Measurements from ENCODE around the gene CYP17A1.
A peak's percentile ranks its signal among the peaks of the same experiment; 100 is the strongest.
"Not testable (repeated sequence)": the region's sequence is repeated elsewhere in the genome, so short reads cannot be mapped to it uniquely, and the experiment has no call there.

The CYP17A1 gene

DNA sequence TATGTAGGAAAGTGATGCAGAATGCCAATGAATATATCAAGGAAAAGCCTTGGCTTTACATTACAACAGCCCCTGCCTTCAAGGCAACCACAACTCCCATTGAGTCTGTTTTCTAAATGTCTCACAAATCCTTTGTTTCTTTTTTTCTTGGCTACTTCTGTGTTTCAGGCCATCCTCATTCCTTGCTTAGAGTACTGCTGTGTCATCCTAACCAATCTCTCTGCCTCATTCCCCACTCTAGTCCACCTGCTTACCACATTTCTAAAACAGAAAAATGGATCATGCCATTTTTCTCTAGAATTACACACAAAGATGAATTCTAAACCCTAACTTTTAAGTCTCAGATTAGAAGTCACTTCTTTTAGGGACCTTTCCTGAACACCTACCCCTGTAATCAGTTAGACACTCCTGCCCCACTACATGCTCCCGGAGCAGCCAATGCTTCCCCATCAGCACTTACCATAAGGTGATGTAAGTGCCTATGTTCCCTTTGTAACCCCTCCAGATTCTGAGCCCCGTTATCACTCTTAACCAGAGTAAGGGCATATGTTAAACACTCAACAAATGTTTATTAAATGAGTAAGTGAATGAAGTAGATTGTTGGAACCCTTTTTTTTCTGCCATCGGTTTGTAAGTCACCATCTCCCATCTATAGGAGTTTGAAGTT lies 19.7 kb upstream of the CYP17A1 start:
- peak overlapping the region; percentile 21; the same call in 1 of the 2 replicates for H3K9ac ChIP-seq (ENCODE audit: low read depth, low read length)
- H3K4me1 ChIP-seq (ENCODE audit: insufficient read depth, low read length), result peaks cover 12% of the 10 kb centered on the region
- no peak overlapping the region for H3K4me3 ChIP-seq (ENCODE audit: low read length)
- no peaks in the 10 kb centered on the region for H3K27me3 ChIP-seq (ENCODE audit: insufficient read depth, low read length)
- peaks cover 4% of the 10 kb centered on the region; the same call in 1 of the 2 replicates for H3K36me3 ChIP-seq (ENCODE audit: insufficient read depth, low read length)
- H3K9me3 ChIP-seq (ENCODE audit: insufficient read depth, low read depth, low read length), result no peaks in the 10 kb centered on the region
- H3K27ac ChIP-seq (ENCODE audit: low read depth, low read length), result peak overlapping the region; percentile 3; the same call in 1 of the 2 replicates
- 78% methylated on average over 2 of the region's 3 CpGs for WGBS

DNA sequence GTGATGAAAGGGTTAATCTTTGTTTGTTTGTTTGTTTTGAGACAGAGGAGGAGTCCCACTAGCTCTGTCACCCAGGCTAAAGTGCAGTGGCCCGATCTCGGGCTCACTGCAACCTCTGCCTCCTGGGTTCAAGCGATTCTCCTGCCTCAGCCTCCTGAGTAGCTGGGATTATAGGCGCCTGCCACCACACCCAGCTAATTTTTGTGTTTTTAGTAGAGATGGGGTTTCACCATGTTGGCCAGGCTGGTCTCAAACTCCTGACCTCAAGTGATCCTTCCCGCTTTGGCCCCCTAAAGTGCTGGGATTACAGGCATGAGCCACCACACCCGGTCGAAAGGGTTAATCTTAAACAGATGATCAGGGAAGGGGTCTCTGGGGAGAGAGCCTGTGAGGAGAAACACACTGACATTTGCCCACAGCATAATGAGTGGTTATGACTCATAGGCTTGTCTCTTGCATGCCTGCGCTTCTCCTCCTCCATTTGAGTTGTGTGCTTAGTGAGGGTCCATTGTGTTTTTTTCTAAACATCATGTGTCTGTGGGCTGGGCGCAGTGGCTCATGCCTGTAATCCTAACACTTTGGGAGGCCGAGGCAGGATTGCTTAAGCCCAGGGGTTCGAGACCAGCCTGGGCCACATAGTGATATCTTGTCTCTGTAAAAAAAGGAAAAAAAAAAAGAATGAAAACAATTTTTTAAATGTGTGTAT lies 18.7 kb upstream of the CYP17A1 start:
- H3K9me3 ChIP-seq (ENCODE audit: insufficient read depth, low read depth, low read length); H3K27ac ChIP-seq (ENCODE audit: low read depth, low read length); H3K27me3 ChIP-seq (ENCODE audit: insufficient read depth, low read length); H3K9ac ChIP-seq (ENCODE audit: low read depth, low read length); H3K36me3 ChIP-seq (ENCODE audit: insufficient read depth, low read length); H3K4me3 ChIP-seq (ENCODE audit: low read length): not testable (repeated sequence)
- 62% methylated on average over 10 of the region's 11 CpGs for WGBS
- peaks cover 12% of the 10 kb centered on the region for H3K4me1 ChIP-seq (ENCODE audit: insufficient read depth, low read length)

DNA sequence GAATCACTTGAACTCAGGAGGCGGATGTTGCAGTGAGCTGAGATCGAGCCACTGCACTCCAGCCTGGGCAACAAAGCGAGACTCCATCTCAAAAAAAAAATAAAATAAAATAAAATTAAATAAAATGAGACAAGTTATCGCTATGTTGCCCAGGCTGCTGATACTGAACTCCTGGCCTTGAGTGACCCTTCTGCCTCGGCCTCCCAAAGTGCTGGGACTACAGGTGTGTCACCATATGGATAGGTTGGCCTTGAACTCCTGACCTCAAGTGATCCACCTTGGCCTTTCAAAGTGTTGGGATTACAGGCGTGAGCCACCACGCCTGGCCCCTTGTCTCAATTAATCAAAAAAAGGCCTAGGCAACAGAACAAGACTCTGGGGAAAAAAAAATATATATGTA lies 16.0 kb upstream of the CYP17A1 start:
- not testable (repeated sequence) for H3K27ac ChIP-seq (ENCODE audit: low read depth, low read length); H3K9me3 ChIP-seq (ENCODE audit: insufficient read depth, low read depth, low read length); H3K9ac ChIP-seq (ENCODE audit: low read depth, low read length); H3K36me3 ChIP-seq (ENCODE audit: insufficient read depth, low read length); H3K4me3 ChIP-seq (ENCODE audit: low read length); H3K27me3 ChIP-seq (ENCODE audit: insufficient read depth, low read length)
- 99% methylated on average over 6 of the region's 7 CpGs for WGBS
- peaks cover 12% of the 10 kb centered on the region for H3K4me1 ChIP-seq (ENCODE audit: insufficient read depth, low read length)

DNA sequence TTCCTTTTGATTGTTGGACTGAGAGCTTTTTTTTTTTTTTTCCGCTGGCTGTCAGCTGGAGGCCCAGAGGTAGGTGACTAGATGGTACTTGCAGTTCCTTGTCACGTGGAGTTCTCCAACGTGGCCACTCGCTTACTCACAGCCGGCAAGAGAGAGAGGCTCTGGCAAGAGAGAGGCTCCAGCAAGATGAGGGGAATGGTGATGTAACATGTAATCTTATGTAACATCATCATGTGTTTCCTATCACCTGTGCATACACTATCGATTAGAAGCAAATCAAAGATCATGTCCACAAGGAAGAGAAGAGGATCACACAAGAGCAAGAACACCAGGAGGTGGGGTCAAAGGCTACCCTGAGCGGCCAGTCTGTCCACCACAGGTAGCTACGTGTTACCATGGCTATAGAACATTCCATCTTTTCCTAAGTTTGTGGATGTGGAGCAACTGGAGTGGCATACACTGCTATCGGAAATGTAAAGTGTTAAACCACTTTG lies 12.9 kb upstream of the CYP17A1 start:
- no peaks in the 10 kb centered on the region; the same call in 1 of the 2 replicates for H3K9me3 ChIP-seq (ENCODE audit: insufficient read depth, low read depth, low read length)
- H3K27ac ChIP-seq (ENCODE audit: low read depth, low read length), result no peak overlapping the region
- H3K27me3 ChIP-seq (ENCODE audit: insufficient read depth, low read length), result no peaks in the 10 kb centered on the region
- no peak overlapping the region for H3K4me3 ChIP-seq (ENCODE audit: low read length)
- H3K9ac ChIP-seq (ENCODE audit: low read depth, low read length), result no peak overlapping the region
- WGBS, result 85% methylated on average over 9 of the region's 9 CpGs
- H3K36me3 ChIP-seq (ENCODE audit: insufficient read depth, low read length), result no peaks in the 10 kb centered on the region
- no peaks in the 10 kb centered on the region for H3K4me1 ChIP-seq (ENCODE audit: insufficient read depth, low read length)

DNA sequence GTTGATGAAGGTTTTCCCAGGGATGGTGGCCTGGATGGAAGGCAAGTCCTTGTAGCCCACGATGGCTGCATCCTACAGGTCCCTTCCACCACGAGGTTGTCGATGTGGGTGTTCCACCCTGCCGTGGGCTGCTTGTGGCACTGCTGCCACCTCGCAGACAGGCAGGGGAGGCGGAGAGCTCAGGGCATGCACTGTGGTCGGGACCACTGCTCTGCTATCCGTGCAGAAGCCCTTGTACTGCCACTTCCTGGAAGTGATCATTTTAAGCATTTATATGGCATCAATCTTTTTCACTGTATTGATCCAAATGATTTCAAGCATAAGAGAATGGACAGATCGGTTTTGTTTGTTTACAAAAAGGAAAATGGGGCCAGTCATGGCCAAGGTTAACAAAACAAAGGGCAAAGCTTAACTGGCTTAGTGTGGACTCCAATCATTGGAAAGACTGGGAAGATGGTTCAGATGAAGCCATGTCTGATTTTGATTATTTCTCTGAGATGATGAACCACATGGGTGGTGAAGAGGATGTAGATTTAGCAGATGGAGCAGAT lies 8.2 kb upstream of the CYP17A1 start:
- Histone ChIP-seq H3K9me3 (ENCODE audit: insufficient read depth, low read depth, low read length) (no peaks in the 10 kb centered on the region; the same call in 1 of the 2 replicates), H3K4me1 (ENCODE audit: insufficient read depth, low read length) (no peaks in the 10 kb centered on the region), H3K27ac (ENCODE audit: low read depth, low read length) (no peak overlapping the region), H3K9ac (ENCODE audit: low read depth, low read length) (no peak overlapping the region), H3K27me3 (ENCODE audit: insufficient read depth, low read length) (no peaks in the 10 kb centered on the region), H3K4me3 (ENCODE audit: low read length) (no peak overlapping the region), H3K36me3 (ENCODE audit: insufficient read depth, low read length) (no peaks in the 10 kb centered on the region)
- WGBS, result 91% methylated on average over 9 of the region's 9 CpGs

DNA sequence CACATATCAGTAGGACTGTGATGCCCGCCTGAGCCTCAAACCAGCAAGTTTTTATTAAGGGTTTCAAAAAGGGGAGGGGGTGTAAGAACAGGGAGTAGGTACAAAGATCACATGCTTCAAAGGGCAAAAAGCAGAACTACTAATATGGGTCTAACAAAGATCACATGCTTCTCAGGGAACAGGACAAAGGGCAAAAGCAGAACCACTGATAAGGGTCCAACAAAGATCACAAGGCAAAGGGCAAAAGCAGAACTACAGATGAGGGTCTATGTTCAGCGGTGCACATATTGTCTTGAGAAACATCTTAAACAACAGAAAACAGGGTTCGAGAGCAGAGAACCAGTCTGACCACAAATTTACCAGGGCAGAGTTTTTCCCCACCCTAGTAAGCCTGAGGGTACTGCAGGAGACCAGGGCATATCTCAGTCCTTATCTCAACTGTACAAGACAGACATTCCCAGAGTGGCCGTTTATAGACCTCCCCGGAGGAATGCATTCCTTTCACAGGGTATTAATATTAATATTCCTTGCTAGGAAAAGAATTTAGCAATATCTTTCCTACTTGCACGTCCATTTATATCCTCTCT lies 7.1 kb upstream of the CYP17A1 start:
- not testable (repeated sequence) for H3K4me3 ChIP-seq (ENCODE audit: low read length); H3K36me3 ChIP-seq (ENCODE audit: insufficient read depth, low read length); H3K9me3 ChIP-seq (ENCODE audit: insufficient read depth, low read depth, low read length); H3K4me1 ChIP-seq (ENCODE audit: insufficient read depth, low read length); H3K27ac ChIP-seq (ENCODE audit: low read depth, low read length); H3K9ac ChIP-seq (ENCODE audit: low read depth, low read length); H3K27me3 ChIP-seq (ENCODE audit: insufficient read depth, low read length)
- WGBS, result 94% methylated on average over 5 of the region's 6 CpGs

DNA sequence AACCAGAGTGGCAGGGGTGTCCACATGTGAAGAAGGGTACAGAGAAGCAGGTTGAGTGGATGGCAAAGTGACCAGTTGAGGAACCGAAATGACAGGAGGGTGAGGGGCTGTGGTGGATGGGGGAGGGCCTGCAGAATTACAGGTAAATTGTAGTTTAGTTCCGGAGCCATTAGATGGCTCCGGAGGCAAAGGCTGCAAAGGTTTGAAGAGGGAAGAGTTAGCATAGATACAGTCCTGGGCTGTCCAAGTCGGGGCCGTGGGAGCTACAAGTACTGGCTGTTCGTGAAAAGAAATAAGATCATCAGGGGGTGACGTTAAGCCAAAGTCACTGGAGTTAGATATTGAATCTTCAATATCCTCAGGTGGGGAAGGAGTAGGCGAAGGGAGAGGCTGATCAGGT lies 5.9 kb upstream of the CYP17A1 start:
- WGBS, result 64% methylated on average over 8 of the region's 8 CpGs
- not testable (repeated sequence) for H3K9ac ChIP-seq (ENCODE audit: low read depth, low read length); H3K27ac ChIP-seq (ENCODE audit: low read depth, low read length); H3K4me1 ChIP-seq (ENCODE audit: insufficient read depth, low read length); H3K9me3 ChIP-seq (ENCODE audit: insufficient read depth, low read depth, low read length); H3K27me3 ChIP-seq (ENCODE audit: insufficient read depth, low read length); H3K4me3 ChIP-seq (ENCODE audit: low read length); H3K36me3 ChIP-seq (ENCODE audit: insufficient read depth, low read length)

DNA sequence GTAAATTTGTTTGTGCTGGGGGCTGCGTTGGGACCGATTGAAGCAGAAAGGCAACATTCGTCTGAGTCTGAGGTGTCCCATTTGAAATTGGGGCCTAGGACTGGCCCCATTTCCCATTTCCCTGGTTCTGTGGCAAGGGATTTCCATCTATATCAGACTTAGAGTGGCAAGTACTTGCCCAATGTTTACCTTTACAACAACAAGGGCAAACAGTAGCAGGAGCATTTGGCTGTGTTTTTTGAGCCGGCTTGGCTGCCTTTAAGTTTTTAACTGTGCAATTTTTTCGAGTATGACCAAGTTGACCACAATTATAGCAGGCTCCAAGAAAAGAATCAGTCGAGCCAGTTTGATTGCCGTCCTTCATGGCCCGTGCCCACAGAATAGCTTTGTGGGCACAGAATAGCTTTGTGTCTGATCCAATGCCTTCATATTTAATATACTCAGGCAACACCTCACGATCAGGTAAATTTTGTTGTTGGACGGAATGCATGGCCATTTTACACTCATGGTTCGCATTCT lies 4.7 kb upstream of the CYP17A1 start:
- 94% methylated on average over 11 of the region's 11 CpGs for WGBS
- H3K4me3 ChIP-seq (ENCODE audit: low read length), result no peak overlapping the region

DNA sequence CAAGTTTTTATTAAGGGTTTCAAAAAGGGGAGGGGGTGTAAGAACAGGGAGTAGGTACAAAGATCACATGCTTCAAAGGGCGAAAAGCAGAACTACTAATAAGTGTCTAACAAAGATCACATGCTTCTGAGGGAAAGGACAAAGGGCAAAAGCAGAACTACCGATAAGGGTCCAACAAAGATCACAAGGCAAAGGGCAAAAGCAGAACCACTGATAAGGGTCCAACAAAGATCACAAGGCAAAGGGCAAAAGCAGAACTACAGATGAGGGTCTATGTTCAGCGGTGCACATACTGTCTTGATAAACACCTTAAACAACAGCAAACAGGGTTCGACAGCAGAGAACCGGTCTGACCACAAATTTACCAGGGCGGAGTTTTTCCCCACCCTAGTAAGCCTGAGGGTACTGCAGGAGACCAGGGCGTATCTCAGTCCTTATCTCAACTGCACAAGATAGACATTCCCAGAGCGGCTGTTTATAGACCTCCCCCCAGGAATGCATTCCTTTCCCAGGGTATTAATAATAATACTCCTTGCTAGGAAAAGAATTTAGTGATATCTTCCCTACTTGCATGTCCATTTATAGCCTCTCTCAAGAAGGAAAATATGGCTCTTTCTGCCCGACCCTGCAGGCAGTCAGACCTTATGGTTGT lies 1.2 kb upstream of the CYP17A1 start:
- not testable (repeated sequence) for H3K27ac ChIP-seq (ENCODE audit: low read depth, low read length); H3K4me3 ChIP-seq (ENCODE audit: low read length); H3K36me3 ChIP-seq (ENCODE audit: insufficient read depth, low read length); H3K27me3 ChIP-seq (ENCODE audit: insufficient read depth, low read length); H3K4me1 ChIP-seq (ENCODE audit: insufficient read depth, low read length); H3K9ac ChIP-seq (ENCODE audit: low read depth, low read length); H3K9me3 ChIP-seq (ENCODE audit: insufficient read depth, low read depth, low read length)
- whole genome bisulfite sequencing, result 93% methylated on average over 9 of the region's 9 CpGs

More for the DNA sequence above, 4.7 kb upstream of the CYP17A1 start:
- Histone ChIP-seq H3K9ac (ENCODE audit: low read depth, low read length) (no peak overlapping the region), H3K36me3 (ENCODE audit: insufficient read depth, low read length) (no peaks in the 10 kb centered on the region), H3K9me3 (ENCODE audit: insufficient read depth, low read depth, low read length) (peaks cover 7% of the 10 kb centered on the region; the same call in 1 of the 2 replicates), H3K4me1 (ENCODE audit: insufficient read depth, low read length) (no peaks in the 10 kb centered on the region), H3K27ac (ENCODE audit: low read depth, low read length) (no peak overlapping the region), H3K27me3 (ENCODE audit: insufficient read depth, low read length) (no peaks in the 10 kb centered on the region)

DNA sequence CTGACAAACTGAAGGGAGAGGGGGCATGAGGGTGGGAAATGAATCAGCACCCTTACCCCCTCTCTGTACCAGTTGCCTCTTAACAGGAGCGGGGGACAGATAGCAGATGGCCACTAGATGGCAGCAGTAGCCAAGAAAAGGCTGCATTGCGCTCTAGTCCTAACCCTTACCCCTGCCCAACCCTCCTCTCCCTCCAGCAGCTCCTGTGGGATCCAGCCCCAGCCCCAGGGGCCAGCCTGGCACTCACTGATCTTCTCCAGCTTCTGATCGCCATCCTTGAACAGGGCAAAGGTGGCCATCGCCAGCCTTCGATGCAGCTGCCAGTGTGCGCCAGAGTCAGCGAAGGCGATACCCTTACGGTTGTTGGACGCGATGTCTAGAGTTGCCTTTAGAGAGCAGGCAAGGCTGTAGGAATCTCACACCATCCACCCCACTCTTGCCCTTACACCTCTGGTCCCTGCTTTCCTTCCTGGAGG lies 2.2 kb downstream of the CYP17A1 start:
- no peaks in the 10 kb centered on the region for H3K36me3 ChIP-seq (ENCODE audit: insufficient read depth, low read length)
- no peaks in the 10 kb centered on the region for H3K4me1 ChIP-seq (ENCODE audit: insufficient read depth, low read length)
- 71% methylated on average over 11 of the region's 11 CpGs for WGBS
- no peak overlapping the region for H3K27ac ChIP-seq (ENCODE audit: low read depth, low read length)
- H3K9me3 ChIP-seq (ENCODE audit: insufficient read depth, low read depth, low read length), result peaks cover 7% of the 10 kb centered on the region; the same call in 1 of the 2 replicates
- no peak overlapping the region for H3K9ac ChIP-seq (ENCODE audit: low read depth, low read length)
- H3K27me3 ChIP-seq (ENCODE audit: insufficient read depth, low read length), result no peaks in the 10 kb centered on the region
- H3K4me3 ChIP-seq (ENCODE audit: low read length), result no peak overlapping the region
